Gastroesophageal sphincter (tissue), 4 donors: ENCODE data around the gene FOXO6. TPM values are rescaled to one million over a fixed set of nuclear protein-coding genes. Genes with fewer than 3 reads are reported as not detected.

Source experiments
- ATAC-seq: fragments of 150-250 bp; one replicate; pipeline ENCODE4 v1.9.1; 2016; ENCODE audit warnings: mild to moderate bottlenecking, moderate library complexity
- H3K27ac ChIP-seq, 4 donors: fragments of 200-600 bp; sonication (generic) in 3 of 4; 1 replicate in 3 of 4; 2 replicates in 1 of 4; pipeline ENCODE4 v1.5.1; 2016 to 2019
- H3K27me3 ChIP-seq: fragments of 200-600 bp; sonication (generic); one replicate; pipeline ENCODE4 v1.5.1; 2019
- H3K36me3 ChIP-seq, 2 donors: fragments of 200-600 bp; sonication (generic); one replicate each; pipeline ENCODE4 v1.5.1; 2019; ENCODE audit warnings: control low read depth in 1 of 2
- H3K4me1 ChIP-seq, 3 donors: fragments of 200-600 bp; sonication (generic); 1 replicate in 2 of 3; 2 replicates in 1 of 3; pipeline ENCODE4 v1.5.1; 2016 to 2019; ENCODE audit warnings: control low read depth in 2 of 3
- H3K4me3 ChIP-seq, 2 donors: fragments of 200-600 bp; sonication (generic); one replicate each; pipeline ENCODE4 v1.5.1; 2019; ENCODE audit warnings: mild to moderate bottlenecking in 1 of 2, moderate library complexity in 1 of 2
- H3K9me3 ChIP-seq, 3 donors: fragments of 200-600 bp; sonication (generic); one replicate each; pipeline ENCODE4 v1.5.1; 2017 to 2019; ENCODE audit warnings: control low read depth in 2 of 3
- CTCF ChIP-seq, 4 experiments: fragments of 200-600 bp in 2 of 4; fragments of 450-650 bp in 2 of 4; sonication (generic) in 1 of 4; IDR thresholded peaks; one replicate each; pipeline ENCODE4 v1.5.1; 2017 to 2019; ENCODE audit warnings: antibody characterized with exemption in 4 of 4, mild to moderate bottlenecking in 2 of 4, moderate library complexity in 2 of 4
- EP300 ChIP-seq: sonication (generic); formaldehyde crosslinking; IDR thresholded peaks from one replicate; pipeline ENCODE4 v1.6.1; 2017; ENCODE audit warnings: antibody characterized with exemption, mild to moderate bottlenecking
- POLR2A ChIP-seq, 2 donors: fragments of 450-650 bp; IDR thresholded peaks; one replicate each; pipeline ENCODE4 v1.6.1; 2017; ENCODE audit warnings: antibody characterized with exemption in 2 of 2, mild to moderate bottlenecking in 2 of 2, moderate library complexity in 1 of 2
- POLR2AphosphoS5 ChIP-seq: sonication (generic); formaldehyde crosslinking; IDR thresholded peaks from one replicate; pipeline ENCODE4 v1.6.1; 2017; ENCODE audit warnings: antibody characterized with exemption
- WGBS, 2 donors: methylation state at CpG; one replicate each; pipeline ENCODE4 v1.1.5; 2018; ENCODE audit warnings: low coverage in 1 of 2; 5-methylcytosine and 5-hydroxymethylcytosine counted together
- total RNA-seq, 4 donors: library from RNA; depleted of rRNA; stranded (reverse); fragments of >200 nt; gene quantifications; one replicate each; pipeline ENCODE4 v1.1.0, GENCODE V29; 2016

The FOXO6 gene
- total RNA-seq, 4 donors from 2014 or later: 0.27 to 2.2 (median 1.9) TPM

DNA sequence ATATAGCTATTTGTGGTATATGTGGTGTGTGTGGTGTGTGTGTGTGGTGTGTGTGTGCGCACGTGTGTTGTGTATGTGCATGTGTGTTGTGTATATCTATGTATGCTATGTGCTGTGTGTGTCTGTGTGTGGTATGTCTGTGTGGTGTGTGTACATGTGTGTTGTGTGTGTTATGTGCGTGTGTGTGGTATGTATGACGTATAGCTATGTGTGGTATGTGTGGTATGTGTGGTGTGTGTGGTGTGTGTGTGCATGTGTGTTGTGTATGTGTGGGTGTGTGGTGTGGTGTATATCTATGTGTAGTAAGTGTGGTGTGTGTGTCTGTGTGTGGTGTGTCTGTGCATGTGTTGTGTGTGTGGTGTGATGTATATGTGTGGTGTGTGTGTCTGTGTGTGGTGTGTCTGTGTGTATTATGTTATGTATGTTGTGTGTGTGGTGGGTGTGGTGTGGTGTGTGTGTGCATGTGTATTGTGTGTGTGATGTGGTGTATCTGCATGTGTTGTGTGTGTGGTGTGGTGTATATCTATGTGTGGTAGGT is 63.4 kb downstream of the FOXO6 start:
- H3K9me3 ChIP-seq: no peaks in the 10 kb centered on the region
- ATAC-seq: no peak
- H3K36me3 ChIP-seq: no peaks in the 10 kb centered on the region
- no peak overlapping the region for H3K4me3 ChIP-seq
- whole genome bisulfite sequencing, 2 donors: 78 to 84% methylated on average over 4 of the region's 4 CpGs
- H3K27ac ChIP-seq: no peak overlapping the region
- TF ChIP-seq POLR2AphosphoS5 (no peak), CTCF (IDR thresholded peaks at IDR 0.05) (no peak), EP300 (no peak), POLR2A (IDR thresholded peaks at IDR 0.05) (no peak)
- H3K4me1 ChIP-seq: peaks cover 0 to 3% (median 0%) of the 10 kb centered on the region in 3 donors
- H3K27me3 ChIP-seq: no peaks in the 10 kb centered on the region

DNA sequence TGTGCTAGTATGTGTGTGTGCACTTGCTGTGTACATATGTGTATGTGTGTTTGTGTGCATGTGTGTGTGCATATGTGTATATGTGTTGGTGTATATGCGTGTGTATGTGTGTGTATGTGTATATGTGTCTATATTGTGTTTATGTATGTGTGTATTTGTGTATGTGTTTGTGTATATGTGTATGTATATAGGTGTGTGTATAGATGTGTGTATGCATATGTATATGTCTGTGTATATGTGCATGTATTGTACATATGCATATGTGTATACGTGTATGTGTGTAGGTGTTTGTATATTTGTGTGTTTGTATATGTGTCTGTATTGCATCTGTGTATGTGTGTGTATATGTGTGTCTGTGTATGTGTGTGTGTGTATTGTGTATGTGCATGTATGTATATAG is 64.1 kb downstream of the FOXO6 start:
- Histone ChIP-seq H3K27me3 (no peaks in the 10 kb centered on the region), H3K36me3 (no peaks in the 10 kb centered on the region), H3K4me1 (peaks cover 0 to 10% (median 0%) of the 10 kb centered on the region in 3 donors), H3K4me3 (no peak overlapping the region), H3K9me3 (no peaks in the 10 kb centered on the region), H3K27ac (no peak overlapping the region)
- WGBS, 2 donors: 93 to 100% methylated on average over 2 of the region's 2 CpGs
- no peak for ATAC-seq
- TF ChIP-seq POLR2A (IDR thresholded peaks at IDR 0.05) (no peak), CTCF (IDR thresholded peaks at IDR 0.05) (no peak), EP300 (no peak), POLR2AphosphoS5 (no peak)

- WGBS, 2 donors: 90 to 100% methylated on average over 2 to 5 of the region's 13 CpGs
- Histone ChIP-seq H3K36me3 (no peaks in the 10 kb centered on the region), H3K27me3 (no peaks in the 10 kb centered on the region), H3K9me3 (no peaks in the 10 kb centered on the region), H3K27ac (no peak overlapping the region), H3K4me3 (no peak overlapping the region), H3K4me1 (peaks cover 0 to 20% (median 4%) of the 10 kb centered on the region in 3 donors)
- ATAC-seq: no peak
- TF ChIP-seq CTCF (IDR thresholded peaks at IDR 0.05) (no peak), POLR2AphosphoS5 (no peak), EP300 (no peak), POLR2A (IDR thresholded peaks at IDR 0.05) (no peak)
These were observed 65.1 kb downstream of the FOXO6 start for GRCh38 chr1:41426201-41426890.

DNA sequence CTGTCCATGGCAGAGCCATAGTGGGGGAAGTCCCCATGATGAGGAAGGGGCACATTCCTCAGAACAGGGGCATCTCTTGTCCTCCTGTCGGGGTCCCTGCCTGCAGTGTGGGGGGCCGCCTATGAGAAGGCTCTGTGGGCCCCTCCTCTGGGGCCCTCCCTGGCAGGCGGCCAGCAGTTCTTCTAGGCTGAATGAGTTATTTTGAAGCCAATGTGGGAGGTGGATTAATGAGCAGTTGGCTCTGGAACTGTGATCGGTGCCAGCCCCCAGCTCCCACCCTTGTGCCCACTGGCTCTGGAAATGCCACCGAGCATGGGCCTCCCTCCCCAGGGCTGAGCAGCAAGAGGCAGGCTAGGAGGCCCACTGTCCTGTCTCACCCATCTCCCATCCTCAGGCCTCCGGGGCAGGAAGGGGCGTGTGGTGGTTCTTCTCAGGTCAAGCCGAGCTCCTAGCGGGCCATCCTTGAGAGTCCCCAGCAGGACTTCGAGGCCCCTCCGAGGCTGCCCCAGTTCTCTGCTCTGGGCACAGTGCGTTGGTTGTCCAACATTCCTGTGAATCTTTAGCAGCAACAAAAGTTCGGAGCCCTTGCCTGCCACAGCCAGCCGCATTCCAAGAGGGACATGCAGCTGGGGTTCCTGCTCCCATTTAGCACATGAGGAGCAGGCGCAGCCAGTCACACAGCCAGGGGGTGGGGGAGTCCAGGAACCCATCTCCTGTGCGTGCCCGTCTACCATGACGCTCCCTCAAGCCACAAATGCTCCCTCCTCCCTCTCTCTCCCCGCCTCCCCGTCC is 66.1 kb downstream of the FOXO6 start:
- no peak for ATAC-seq
- H3K4me3 ChIP-seq: no peak overlapping the region
- no peaks in the 10 kb centered on the region for H3K36me3 ChIP-seq
- H3K27me3 ChIP-seq: no peaks in the 10 kb centered on the region
- TF ChIP-seq EP300 (no peak), POLR2A (IDR thresholded peaks at IDR 0.05) (no peak), POLR2AphosphoS5 (no peak), CTCF (IDR thresholded peaks at IDR 0.05) (no peak)
- no peaks in the 10 kb centered on the region for H3K9me3 ChIP-seq
- 95 to 100% methylated on average over 3 to 4 of the region's 20 CpGs for WGBS, 2 donors
- H3K27ac ChIP-seq: no peak overlapping the region
- peaks cover 0 to 30% (median 10%) of the 10 kb centered on the region in 3 donors for H3K4me1 ChIP-seq
